IPS-20b (cell line): ENCODE data around the gene NPBWR2.

Experiments used
- H3K27ac ChIP-seq: one replicate; pipeline ENCODE4 v1.5.1; 2013; ENCODE audit warnings: low read length
- H3K27me3 ChIP-seq: 2 replicates; pipeline ENCODE4 v1.6.1; 2013; ENCODE audit warnings: mild to moderate bottlenecking, low read length, inconsistent platforms; ENCODE audit not compliant: insufficient read depth
- H3K36me3 ChIP-seq: 2 replicates; pipeline ENCODE4 v1.6.1; 2013; ENCODE audit warnings: low read depth, mild to moderate bottlenecking, inconsistent platforms, low read length, moderate library complexity; ENCODE audit not compliant: insufficient read depth
- H3K4me1 ChIP-seq: 2 replicates; pipeline ENCODE4 v1.6.1; 2013; ENCODE audit warnings: mild to moderate bottlenecking, control low read depth, inconsistent platforms, low read length, moderate library complexity; ENCODE audit not compliant: insufficient read depth
- H3K4me3 ChIP-seq: 2 replicates; pipeline ENCODE4 v1.5.1; 2013; ENCODE audit warnings: mild to moderate bottlenecking, low read length, inconsistent platforms
- H3K9ac ChIP-seq: 2 replicates; pipeline ENCODE4 v1.6.1; 2013; ENCODE audit warnings: low read depth, mild to moderate bottlenecking, inconsistent platforms, low read length, moderate library complexity
- H3K9me3 ChIP-seq: 2 replicates; pipeline ENCODE4 v1.6.1; 2013; ENCODE audit warnings: mild to moderate bottlenecking, low read depth, low read length, inconsistent platforms; ENCODE audit not compliant: insufficient read depth

NPBWR2 gene

GRCh38 chr20:64069614-64070243 is 37.6 kb downstream of the NPBWR2 start:
- Histone ChIP-seq H3K36me3 (no peaks in the 10 kb centered on the region), H3K27me3 (no peaks in the 10 kb centered on the region), H3K27ac (no peak overlapping the region), H3K4me1 (no peaks in the 10 kb centered on the region), H3K9ac (no peak overlapping the region), H3K9me3 (no peaks in the 10 kb centered on the region), H3K4me3 (no peak overlapping the region)

- Histone ChIP-seq H3K9me3 (no peaks in the 10 kb centered on the region), H3K4me1 (no peaks in the 10 kb centered on the region), H3K36me3 (no peaks in the 10 kb centered on the region), H3K9ac (no peak overlapping the region), H3K27me3 (no peaks in the 10 kb centered on the region), H3K4me3 (no peak overlapping the region), H3K27ac (no peak overlapping the region)
Measured at GRCh38 chr20:64069209-64069613, 38.2 kb downstream of the NPBWR2 start.

- Histone ChIP-seq H3K27me3 (no peaks in the 10 kb centered on the region; the same call in 1 of the 2 replicates), H3K9ac (no peak overlapping the region), H3K27ac (no peak overlapping the region), H3K36me3 (no peaks in the 10 kb centered on the region), H3K9me3 (no peaks in the 10 kb centered on the region), H3K4me1 (no peaks in the 10 kb centered on the region), H3K4me3 (no peak overlapping the region)
Measured at GRCh38 chr20:64068386-64069208, 38.8 kb downstream of the NPBWR2 start.

GRCh38 chr20:64067733-64068307 is 39.5 kb downstream of the NPBWR2 start:
- H3K4me3 ChIP-seq: no peak overlapping the region
- no peaks in the 10 kb centered on the region for H3K4me1 ChIP-seq
- H3K9ac ChIP-seq: no peak overlapping the region
- H3K27me3 ChIP-seq: no peaks in the 10 kb centered on the region; the same call in 1 of the 2 replicates
- no peaks in the 10 kb centered on the region for H3K36me3 ChIP-seq
- no peaks in the 10 kb centered on the region for H3K9me3 ChIP-seq
- no peak overlapping the region for H3K27ac ChIP-seq

GRCh38 chr20:64067005-64067632 is 40.2 kb downstream of the NPBWR2 start:
- no peaks in the 10 kb centered on the region for H3K9me3 ChIP-seq
- H3K27me3 ChIP-seq: no peaks in the 10 kb centered on the region; the same call in 1 of the 2 replicates
- H3K4me3 ChIP-seq: no peak overlapping the region
- no peak overlapping the region for H3K27ac ChIP-seq
- H3K9ac ChIP-seq: no peak overlapping the region
- no peaks in the 10 kb centered on the region for H3K36me3 ChIP-seq
- no peaks in the 10 kb centered on the region for H3K4me1 ChIP-seq

- Histone ChIP-seq H3K9me3 (no peaks in the 10 kb centered on the region), H3K27ac (no peak overlapping the region), H3K36me3 (no peaks in the 10 kb centered on the region), H3K27me3 (no peaks in the 10 kb centered on the region; the same call in 1 of the 2 replicates), H3K4me3 (no peak overlapping the region), H3K9ac (no peak overlapping the region), H3K4me1 (no peaks in the 10 kb centered on the region)
Measured at GRCh38 chr20:64065974-64066343, 41.4 kb downstream of the NPBWR2 start.

DNA sequence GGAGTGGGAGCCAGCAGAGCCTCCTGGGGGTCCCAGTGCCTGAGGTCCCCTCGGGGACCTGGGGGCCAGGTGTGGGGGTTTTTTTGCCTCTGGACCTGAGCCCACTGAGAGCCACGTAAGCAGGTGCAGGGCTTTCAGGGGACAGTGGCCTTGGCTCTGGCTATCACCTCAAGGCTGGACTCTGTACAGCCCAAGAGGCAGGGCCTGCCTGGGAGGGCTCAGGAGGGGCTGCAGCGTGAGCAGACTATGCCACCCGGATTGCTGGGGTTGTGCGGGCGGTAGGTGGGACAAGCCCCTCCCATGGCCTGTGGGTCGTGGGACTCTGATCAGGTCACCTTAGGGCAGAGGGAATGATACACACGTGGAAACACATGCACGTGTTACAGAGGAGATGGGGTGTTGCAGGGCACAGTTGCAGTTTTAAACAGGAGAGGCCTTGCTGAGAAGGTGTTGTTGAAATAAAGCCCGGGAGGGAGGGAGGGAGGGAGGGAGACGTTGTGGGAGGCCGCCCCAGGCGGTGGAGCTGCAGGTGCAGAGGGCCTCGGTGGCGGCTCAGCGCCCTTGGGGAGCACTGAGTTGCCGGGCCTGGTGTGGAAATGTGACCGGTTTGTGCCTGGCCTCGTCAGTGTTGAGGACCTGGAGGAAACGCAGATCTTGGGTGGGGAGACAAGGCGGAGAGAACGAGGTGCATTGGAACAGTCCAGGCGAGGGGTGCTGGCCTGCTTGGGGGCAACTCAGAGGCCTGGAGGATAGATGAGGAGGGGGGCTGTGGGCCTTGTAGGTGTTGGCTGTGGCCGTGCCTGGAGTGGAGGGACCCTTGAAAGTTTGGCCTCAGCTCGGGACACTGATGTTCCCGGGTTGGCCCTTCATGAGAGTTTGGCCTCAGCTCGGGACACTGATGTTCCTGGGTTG is 42.0 kb downstream of the NPBWR2 start:
- Histone ChIP-seq H3K27me3 (no peaks in the 10 kb centered on the region; the same call in 1 of the 2 replicates), H3K36me3 (no peaks in the 10 kb centered on the region), H3K27ac (no peak overlapping the region), H3K9me3 (no peaks in the 10 kb centered on the region), H3K9ac (no peak overlapping the region), H3K4me1 (no peaks in the 10 kb centered on the region), H3K4me3 (no peak overlapping the region)

GRCh38 chr20:64064145-64064698 is 43.1 kb downstream of the NPBWR2 start:
- H3K36me3 ChIP-seq: no peaks in the 10 kb centered on the region
- H3K4me1 ChIP-seq: no peaks in the 10 kb centered on the region
- H3K4me3 ChIP-seq: peak overlapping the region; percentile 78; the same call in 1 of the 2 replicates
- no peak overlapping the region for H3K27ac ChIP-seq
- H3K27me3 ChIP-seq: no peaks in the 10 kb centered on the region; the same call in 1 of the 2 replicates
- H3K9ac ChIP-seq: no peak overlapping the region
- no peaks in the 10 kb centered on the region for H3K9me3 ChIP-seq

GRCh38 chr20:64063389-64064144 is 43.8 kb downstream of the NPBWR2 start:
- H3K27ac ChIP-seq: no peak overlapping the region
- H3K9ac ChIP-seq: peak overlapping the region; percentile 69; the same call in 1 of the 2 replicates
- no peaks in the 10 kb centered on the region for H3K4me1 ChIP-seq
- H3K9me3 ChIP-seq: no peaks in the 10 kb centered on the region
- no peaks in the 10 kb centered on the region for H3K36me3 ChIP-seq
- peak overlapping the region; percentile 78 for H3K4me3 ChIP-seq
- no peaks in the 10 kb centered on the region; the same call in 1 of the 2 replicates for H3K27me3 ChIP-seq

- Histone ChIP-seq H3K4me1 (no peaks in the 10 kb centered on the region), H3K4me3 (peak within 1 kb of the TSS; percentile 78), H3K27me3 (no peaks in the 10 kb centered on the region; the same call in 1 of the 2 replicates), H3K36me3 (no peaks in the 10 kb centered on the region), H3K27ac (no peak within 1 kb of the TSS), H3K9me3 (no peaks in the 10 kb centered on the region), H3K9ac (peak within 1 kb of the TSS; percentile 69; the same call in 1 of the 2 replicates)
Measured at GRCh38 chr20:64062596-64063388, 44.6 kb downstream of the NPBWR2 start, which contains the start of gene TCEA2. TCEA2 (plus strand) TSS chr20:64063198; CDS start chr20:64063313, 115 bp downstream.
